ENCODE measurements around the gene HTT. TPM values are rescaled to one million over a fixed set of nuclear protein-coding genes. Genes with fewer than 3 reads are reported as not detected.

Gene HTT
- total RNA-seq, 2 experiments from 2014 or later: 52.2 to 72.7 TPM

DNA sequence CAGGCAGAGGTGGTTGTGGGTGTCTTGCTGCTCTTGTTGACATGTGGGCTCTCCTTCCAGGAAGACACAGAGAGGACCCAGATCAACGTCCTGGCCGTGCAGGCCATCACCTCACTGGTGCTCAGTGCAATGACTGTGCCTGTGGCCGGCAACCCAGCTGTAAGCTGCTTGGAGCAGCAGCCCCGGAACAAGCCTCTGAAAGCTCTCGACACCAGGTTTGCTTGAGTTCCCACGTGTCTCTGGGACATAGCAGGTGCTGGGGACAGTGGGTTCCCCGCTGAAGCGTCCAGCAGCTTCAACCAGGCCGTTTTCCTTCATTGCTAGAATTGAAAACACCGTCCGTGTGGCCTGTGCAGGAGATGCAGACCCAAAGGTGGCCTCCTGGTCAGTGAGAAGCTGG lies 148.9 kb downstream of the HTT start:
- H3K4me3 Mint-ChIP-seq: no peak overlapping the region
- peaks cover 25% of the 10 kb centered on the region for H3K4me1 Mint-ChIP-seq
- CTCF ChIA-PET: interaction anchor here (1.2 to 1.4 kb wide), 2 partner anchors 9 to 66 kb away, joined by 3 read pairs; no protein-coding TSS in a partner anchor
- H3K27me3 Mint-ChIP-seq: no peaks in the 10 kb centered on the region
- H3K36me3 Mint-ChIP-seq: peaks cover 20% of the 10 kb centered on the region
- ATAC-seq (no peak), DNase-seq (no peak)
- no peaks in the 10 kb centered on the region for H3K9me3 Mint-ChIP-seq (ENCODE audit: low read depth)
- H3K27ac Mint-ChIP-seq: no peak overlapping the region

GRCh38 chr4:3223956-3224748 lies 149.7 kb downstream of the HTT start:
- Mint-ChIP-seq H3K36me3 (peaks cover 20% of the 10 kb centered on the region), H3K4me3 (no peak overlapping the region), H3K27me3 (no peaks in the 10 kb centered on the region), H3K4me1 (peaks cover 21% of the 10 kb centered on the region), H3K27ac (no peak overlapping the region), H3K9me3 (ENCODE audit: low read depth) (peaks cover under 1% of the 10 kb centered on the region)
- ATAC-seq: no peak
- no peak for DNase-seq
- CTCF ChIA-PET: interaction anchor here (1.2 to 2.8 kb wide), 5 partner anchors 10 to 67 kb away, joined by 3 to 10 read pairs (median 3); no protein-coding TSS in a partner anchor

- Mint-ChIP-seq H3K27me3 (no peaks in the 10 kb centered on the region), H3K4me3 (no peak overlapping the region), H3K36me3 (peaks cover 23% of the 10 kb centered on the region), H3K9me3 (ENCODE audit: low read depth) (peaks cover 5% of the 10 kb centered on the region), H3K4me1 (peaks cover 12% of the 10 kb centered on the region), H3K27ac (no peak overlapping the region)
- ATAC-seq (no peak), DNase-seq (no peak)
- CTCF ChIA-PET: interaction anchor here (1.1 to 2.8 kb wide), 4 partner anchors 14 to 218 kb away, joined by 3 to 10 read pairs (median 4); no protein-coding TSS in a partner anchor
Observed at GRCh38 chr4:3225071-3225850, 150.8 kb downstream of the HTT start.

DNA sequence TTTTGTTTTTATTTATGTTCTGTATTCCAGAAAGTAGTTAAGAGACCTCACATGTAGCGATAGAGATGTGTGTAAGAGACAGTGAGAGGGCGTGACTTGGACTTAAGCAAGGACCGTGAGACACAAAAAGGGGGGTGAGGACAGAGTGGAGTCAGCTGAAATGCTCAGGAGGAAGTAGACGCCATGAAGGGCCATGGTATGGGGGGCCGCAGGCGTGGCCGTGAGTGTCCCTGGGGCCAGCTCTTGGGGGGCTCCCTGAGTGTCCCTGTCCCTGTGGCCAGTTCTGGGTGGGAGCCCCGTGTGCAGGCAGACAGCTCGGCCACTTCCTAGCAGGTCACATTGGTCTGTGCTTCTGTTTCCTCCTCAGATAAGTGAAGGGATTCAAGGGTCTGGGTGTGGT lies 151.5 kb downstream of the HTT start:
- H3K27me3 Mint-ChIP-seq: no peaks in the 10 kb centered on the region
- CTCF ChIA-PET: interaction anchor here (1.1 to 2.8 kb wide), 3 partner anchors 15 to 218 kb away, joined by 3 to 10 read pairs (median 5); no protein-coding TSS in a partner anchor
- no peak for DNase-seq
- H3K4me1 Mint-ChIP-seq: peaks cover 7% of the 10 kb centered on the region
- no peak overlapping the region for H3K4me3 Mint-ChIP-seq
- ATAC-seq: no peak
- peaks cover 5% of the 10 kb centered on the region for H3K9me3 Mint-ChIP-seq (ENCODE audit: low read depth)
- H3K27ac Mint-ChIP-seq: peak overlapping the region; percentile 40
- H3K36me3 Mint-ChIP-seq: peaks cover 29% of the 10 kb centered on the region

GRCh38 chr4:3226467-3226866 lies 152.0 kb downstream of the HTT start:
- H3K36me3 Mint-ChIP-seq: peaks cover 25% of the 10 kb centered on the region
- ATAC-seq (no peak), DNase-seq (no peak)
- peak overlapping the region; percentile 49 for H3K27ac Mint-ChIP-seq
- CTCF ChIA-PET: interaction anchor here (2.8 kb wide), 1 partner anchor 34 kb away, joined by 10 read pairs; no protein-coding TSS in a partner anchor
- no peaks in the 10 kb centered on the region for H3K27me3 Mint-ChIP-seq
- peaks cover 5% of the 10 kb centered on the region for H3K9me3 Mint-ChIP-seq (ENCODE audit: low read depth)
- no peak overlapping the region for H3K4me3 Mint-ChIP-seq
- H3K4me1 Mint-ChIP-seq: peaks cover 1% of the 10 kb centered on the region

GRCh38 chr4:3226944-3227343 lies 152.5 kb downstream of the HTT start:
- no peaks in the 10 kb centered on the region for H3K27me3 Mint-ChIP-seq
- H3K36me3 Mint-ChIP-seq: peaks cover 26% of the 10 kb centered on the region
- ATAC-seq: no peak

DNA sequence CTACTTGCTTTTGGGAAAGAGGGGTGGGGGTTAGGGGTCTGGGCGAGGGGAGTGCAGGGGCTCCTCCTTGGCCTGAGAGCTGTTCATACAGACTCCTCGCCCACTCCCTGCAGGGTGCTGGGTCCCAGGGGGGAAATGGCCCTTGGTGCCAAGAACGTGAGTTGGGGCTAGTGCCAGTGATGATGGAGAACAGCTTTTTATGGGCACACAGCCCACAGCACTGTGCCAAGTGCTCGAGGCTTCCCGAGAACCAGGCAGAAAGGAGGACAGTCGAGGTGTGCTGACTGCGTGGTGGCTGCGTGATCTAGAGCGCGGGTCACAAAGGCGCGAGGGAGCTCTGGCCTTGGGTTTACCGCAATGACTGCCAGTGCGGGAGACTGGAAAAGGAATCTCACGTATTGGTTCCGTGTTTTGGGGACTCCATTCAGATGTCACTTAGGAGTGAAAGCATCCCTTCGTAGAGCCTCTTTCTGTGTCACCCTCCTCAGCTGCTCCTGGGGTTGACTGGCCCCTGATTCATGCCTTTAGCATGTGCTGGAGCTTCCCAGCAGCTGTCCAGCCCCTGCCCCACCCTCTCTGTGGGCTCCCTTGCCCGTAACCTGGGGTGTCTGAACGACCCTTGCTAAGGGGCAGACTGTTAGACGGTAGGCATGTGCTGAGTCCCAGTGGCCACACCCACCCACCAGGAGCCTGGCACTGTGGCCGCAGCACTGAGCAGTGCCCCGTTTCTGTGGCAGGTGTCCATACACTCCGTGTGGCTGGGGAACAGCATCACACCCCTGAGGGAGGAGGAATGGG lies 153.6 kb downstream of the HTT start:
- no peak overlapping the region for H3K27ac Mint-ChIP-seq
- no peak overlapping the region for H3K4me3 Mint-ChIP-seq
- H3K4me1 Mint-ChIP-seq: no peaks in the 10 kb centered on the region
- peaks cover 5% of the 10 kb centered on the region for H3K9me3 Mint-ChIP-seq (ENCODE audit: low read depth)
- DNase-seq (no peak), ATAC-seq (no peak)
- H3K27me3 Mint-ChIP-seq: no peaks in the 10 kb centered on the region
- CTCF ChIA-PET: no interaction called here
- peaks cover 26% of the 10 kb centered on the region for H3K36me3 Mint-ChIP-seq

More at GRCh38 chr4:3226944-3227343, 152.5 kb downstream of the HTT start:
- no peak overlapping the region for H3K4me3 Mint-ChIP-seq
- H3K4me1 Mint-ChIP-seq: no peaks in the 10 kb centered on the region
- DNase-seq: no peak
- H3K27ac Mint-ChIP-seq: peak overlapping the region; percentile 49
- CTCF ChIA-PET: interaction anchor here (2.8 kb wide), 1 partner anchor 34 kb away, joined by 10 read pairs; no protein-coding TSS in a partner anchor
- peaks cover 5% of the 10 kb centered on the region for H3K9me3 Mint-ChIP-seq (ENCODE audit: low read depth)

DNA sequence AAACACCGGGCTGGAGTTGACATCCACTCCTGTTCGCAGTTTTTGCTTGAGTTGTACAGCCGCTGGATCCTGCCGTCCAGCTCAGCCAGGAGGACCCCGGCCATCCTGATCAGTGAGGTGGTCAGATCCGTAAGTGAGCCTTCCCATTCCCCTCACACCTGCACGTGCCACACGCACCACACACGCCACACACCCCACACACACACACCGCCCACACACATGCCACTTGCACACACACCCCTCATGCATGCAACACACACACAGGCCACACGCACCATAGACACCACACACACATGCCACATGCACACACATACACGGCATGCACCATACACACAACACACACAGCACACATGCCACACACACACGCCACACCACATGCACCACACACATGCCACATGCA lies 154.4 kb downstream of the HTT start:
- H3K27ac Mint-ChIP-seq: no peak overlapping the region
- H3K27me3 Mint-ChIP-seq: no peaks in the 10 kb centered on the region
- DNase-seq (no peak), ATAC-seq (no peak)
- CTCF ChIA-PET: no interaction called here
- H3K36me3 Mint-ChIP-seq: peaks cover 26% of the 10 kb centered on the region
- no peak overlapping the region for H3K4me3 Mint-ChIP-seq
- no peaks in the 10 kb centered on the region for H3K4me1 Mint-ChIP-seq
- H3K9me3 Mint-ChIP-seq (ENCODE audit: low read depth): peaks cover 5% of the 10 kb centered on the region

GRCh38 chr4:3229328-3229727 lies 154.8 kb downstream of the HTT start:
- H3K27me3 Mint-ChIP-seq: no peaks in the 10 kb centered on the region
- H3K27ac Mint-ChIP-seq: no peak overlapping the region
- no peak overlapping the region for H3K4me3 Mint-ChIP-seq
- no peaks in the 10 kb centered on the region for H3K4me1 Mint-ChIP-seq
- no peak for DNase-seq
- peaks cover 5% of the 10 kb centered on the region for H3K9me3 Mint-ChIP-seq (ENCODE audit: low read depth)
- ATAC-seq: no peak
- CTCF ChIA-PET: no interaction called here
- H3K36me3 Mint-ChIP-seq: peaks cover 26% of the 10 kb centered on the region

DNA sequence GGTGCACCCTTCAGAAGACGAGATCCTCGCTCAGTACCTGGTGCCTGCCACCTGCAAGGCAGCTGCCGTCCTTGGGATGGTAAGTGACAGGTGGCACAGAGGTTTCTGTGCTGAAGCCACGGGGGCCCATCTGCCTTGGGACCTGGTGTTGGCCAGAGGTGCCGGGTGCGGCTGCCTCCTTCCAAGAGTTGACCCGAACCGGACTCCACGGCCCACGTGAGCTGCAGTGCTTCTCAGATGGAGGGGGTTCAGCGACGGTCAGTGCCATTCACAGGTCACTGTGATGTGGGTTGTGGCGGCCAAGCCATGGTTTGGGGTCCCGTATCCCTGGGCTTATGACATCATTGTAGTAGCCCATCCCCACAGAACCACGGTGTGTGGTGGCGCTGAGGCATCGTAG lies 155.5 kb downstream of the HTT start:
- no peak for DNase-seq
- Mint-ChIP-seq H3K36me3 (peaks cover 26% of the 10 kb centered on the region), H3K9me3 (ENCODE audit: low read depth) (peaks cover 5% of the 10 kb centered on the region), H3K27ac (no peak overlapping the region), H3K27me3 (no peaks in the 10 kb centered on the region), H3K4me1 (no peaks in the 10 kb centered on the region), H3K4me3 (no peak overlapping the region)
- no peak for ATAC-seq
- CTCF ChIA-PET: no interaction called here

GRCh38 chr4:3231471-3231870 lies 157.0 kb downstream of the HTT start:
- CTCF ChIA-PET: no interaction called here
- no peak overlapping the region for H3K4me3 Mint-ChIP-seq
- H3K27ac Mint-ChIP-seq: no peak overlapping the region
- peaks cover 5% of the 10 kb centered on the region for H3K9me3 Mint-ChIP-seq (ENCODE audit: low read depth)
- H3K36me3 Mint-ChIP-seq: peaks cover 26% of the 10 kb centered on the region
- H3K4me1 Mint-ChIP-seq: no peaks in the 10 kb centered on the region
- DNase-seq (no peak), ATAC-seq (no peak)
- H3K27me3 Mint-ChIP-seq: no peaks in the 10 kb centered on the region

GRCh38 chr4:3232001-3232400 lies 157.5 kb downstream of the HTT start:
- Mint-ChIP-seq H3K4me1 (no peaks in the 10 kb centered on the region), H3K27me3 (no peaks in the 10 kb centered on the region), H3K9me3 (ENCODE audit: low read depth) (peaks cover 5% of the 10 kb centered on the region), H3K4me3 (no peak overlapping the region), H3K36me3 (peaks cover 26% of the 10 kb centered on the region), H3K27ac (no peak overlapping the region)
- ATAC-seq: no peak
- CTCF ChIA-PET: no interaction called here
- DNase-seq: no peak

GRCh38 chr4:3232871-3233271 lies 158.4 kb downstream of the HTT start:
- no peaks in the 10 kb centered on the region for H3K4me1 Mint-ChIP-seq
- ATAC-seq (no peak), DNase-seq (no peak)
- CTCF ChIA-PET: no interaction called here
- peaks cover 5% of the 10 kb centered on the region for H3K9me3 Mint-ChIP-seq (ENCODE audit: low read depth)
- H3K4me3 Mint-ChIP-seq: no peak overlapping the region
- H3K27ac Mint-ChIP-seq: no peak overlapping the region
- H3K27me3 Mint-ChIP-seq: no peaks in the 10 kb centered on the region
- H3K36me3 Mint-ChIP-seq: peaks cover 25% of the 10 kb centered on the region

Data from activated CD8-positive, alpha-beta memory T cell treated with anti-CD3 and anti-CD28 coated beads, Interleukin-2, amount 10 ng/mL, durations not matched to agents 7 days and 5 days (primary cell).